ENCODE measurements around the gene CLCNKB.

- no peak for TF ChIP-seq POLR2A (IDR thresholded peaks at IDR 0.05; ENCODE audit: low read depth, low read length)
- no peak for TF ChIP-seq TAF1 (IDR thresholded peaks at IDR 0.05; ENCODE audit: low read depth, low read length)
- TF ChIP-seq POLR2AphosphoS5 (IDR thresholded peaks at IDR 0.05; ENCODE audit: low read depth, low read length) = no peak
- no peak for TF ChIP-seq POU2F2 (IDR thresholded peaks at IDR 0.05; ENCODE audit: low read depth, low read length)
- no peak for TF ChIP-seq PAX5 (IDR thresholded peaks at IDR 0.05; ENCODE audit: insufficient read depth, low read length, severe bottlenecking)
- no peak for TF ChIP-seq SPI1 (IDR thresholded peaks at IDR 0.05; ENCODE audit: low read depth, low read length)
Measured at GRCh38 chr1:16010837-16011236, 32.7 kb upstream of the CLCNKB start.

Measured in GM12891 (cell line).